Measurements from ENCODE around the gene SLC25A21. TPM values are rescaled to one million over a fixed set of nuclear protein-coding genes. Genes with fewer than 3 reads are reported as not detected.
"Not testable (repeated sequence)": the region's sequence is repeated elsewhere in the genome, so short reads cannot be mapped to it uniquely, and the experiment has no call there.

Gene SLC25A21
- total and polyA plus RNA-seq, 2 experiments from 2014 or later: 10.6 to 12.1 TPM

- Mint-ChIP-seq H3K27ac (no peak overlapping the region), H3K9me3 (peaks cover 12% of the 10 kb centered on the region), H3K4me1 (peaks cover 3% of the 10 kb centered on the region; the same call in 2 of the 3 replicates), H3K36me3 (ENCODE audit: low read depth) (peaks cover 10% of the 10 kb centered on the region; the same call in 2 of the 3 replicates), H3K27me3 (ENCODE audit: insufficient read depth, low read depth, poor library complexity) (peaks cover 2% of the 10 kb centered on the region), H3K4me3 (no peak overlapping the region)
- Histone ChIP-seq H3K4me3 (no peak overlapping the region), H2AFZ (no peak overlapping the region), H3K27ac (ENCODE audit: low read depth) (no peak overlapping the region), H3K36me3 (ENCODE audit: insufficient read depth) (no peaks in the 10 kb centered on the region), H3K27me3 (ENCODE audit: insufficient read depth) (no peaks in the 10 kb centered on the region), H3K79me2 (replicated peaks; ENCODE audit: insufficient read depth) (no peaks in the 10 kb centered on the region), H4K20me1 (replicated peaks; ENCODE audit: insufficient read depth) (no peaks in the 10 kb centered on the region), H3K4me2 (no peak overlapping the region), H3K9me2 (ENCODE audit: insufficient read depth) (peaks cover 5% of the 10 kb centered on the region; the same call in 1 of the 2 replicates), H3K4me1 (ENCODE audit: insufficient read depth) (no peaks in the 10 kb centered on the region), H3F3A (replicated peaks; ENCODE audit: low read depth) (no peaks in the 10 kb centered on the region)
- DNase-seq (ENCODE audit: low spot score): no peak
- TF ChIP-seq POLR2AphosphoS5 (IDR thresholded peaks at IDR 0.05; ENCODE audit: low read depth): no peak
- no peak for TF ChIP-seq ETS1 (IDR thresholded peaks at IDR 0.05)
- no peak for TF ChIP-seq CREB1 (CRISPR knock-in tag; IDR thresholded peaks at IDR 0.05; ENCODE audit: low read depth)
- no peak for TF ChIP-seq CTCF (conservative IDR thresholded peaks at IDR 0.05; ENCODE audit: low read depth in 2 of 2)
- ATAC-seq: no peak; the same call in 2 of the 3 replicates
Measured at GRCh38 chr14:36701132-36701531, 471.3 kb downstream of the SLC25A21 start.

- H3K27ac Mint-ChIP-seq: no peak overlapping the region
- H3K9me3 Mint-ChIP-seq: peaks cover 15% of the 10 kb centered on the region
- Histone ChIP-seq H3K27me3 (ENCODE audit: insufficient read depth) (no peaks in the 10 kb centered on the region), H3K4me3 (no peak overlapping the region), H3K9me2 (ENCODE audit: insufficient read depth) (peaks cover 5% of the 10 kb centered on the region; the same call in 1 of the 2 replicates), H3K36me3 (ENCODE audit: insufficient read depth) (no peaks in the 10 kb centered on the region), H3K79me2 (replicated peaks; ENCODE audit: insufficient read depth) (no peaks in the 10 kb centered on the region), H2AFZ (no peak overlapping the region), H3K4me1 (ENCODE audit: insufficient read depth) (no peaks in the 10 kb centered on the region), H3K4me2 (no peak overlapping the region), H3F3A (replicated peaks; ENCODE audit: low read depth) (no peaks in the 10 kb centered on the region), H3K27ac (ENCODE audit: low read depth) (no peak overlapping the region), H4K20me1 (replicated peaks; ENCODE audit: insufficient read depth) (no peaks in the 10 kb centered on the region)
- H3K36me3 Mint-ChIP-seq (ENCODE audit: low read depth): peaks cover 10% of the 10 kb centered on the region; the same call in 2 of the 3 replicates
- peaks cover 2% of the 10 kb centered on the region for H3K27me3 Mint-ChIP-seq (ENCODE audit: insufficient read depth, low read depth, poor library complexity)
- H3K4me1 Mint-ChIP-seq: peaks cover 3% of the 10 kb centered on the region; the same call in 2 of the 3 replicates
- H3K4me3 Mint-ChIP-seq: no peak overlapping the region
- no peak for TF ChIP-seq STAT1 (IDR thresholded peaks at IDR 0.05; ENCODE audit: unreplicated experiment)
- TF ChIP-seq EZH2 (IDR thresholded peaks at IDR 0.05; ENCODE audit: low read depth, unreplicated experiment): no peak
- TF ChIP-seq CTCF (conservative IDR thresholded peaks at IDR 0.05; ENCODE audit: low read depth in 2 of 2): no peak
- TF ChIP-seq NANOG (IDR thresholded peaks at IDR 0.05; ENCODE audit: borderline replicate concordance): no peak
- TF ChIP-seq ZNF331 (CRISPR knock-in tag; IDR thresholded peaks at IDR 0.05; ENCODE audit: low read depth): no peak
- TF ChIP-seq POLR2AphosphoS5 (IDR thresholded peaks at IDR 0.05; ENCODE audit: low read depth): no peak
- TF ChIP-seq JUNB (IDR thresholded peaks at IDR 0.05; ENCODE audit: unreplicated experiment): no peak
- no peak for TF ChIP-seq ETS1 (IDR thresholded peaks at IDR 0.05)
- TF ChIP-seq REST (IDR thresholded peaks at IDR 0.05; ENCODE audit: unreplicated experiment): no peak
- DNase-seq (ENCODE audit: low spot score) (no peak), ATAC-seq (no peak)
Measured at GRCh38 chr14:36700651-36701050, 471.8 kb downstream of the SLC25A21 start.

GRCh38 chr14:36699420-36699819 lies 473.0 kb downstream of the SLC25A21 start:
- H3K27me3 Mint-ChIP-seq (ENCODE audit: insufficient read depth, low read depth, poor library complexity); H3K36me3 ChIP-seq (ENCODE audit: insufficient read depth); H2AFZ ChIP-seq; H3K36me3 Mint-ChIP-seq (ENCODE audit: low read depth); H3K27ac ChIP-seq (ENCODE audit: low read depth); H3K4me2 ChIP-seq; H3K4me1 Mint-ChIP-seq; ATAC-seq; H4K20me1 ChIP-seq (replicated peaks; ENCODE audit: insufficient read depth); H3K4me3 ChIP-seq; H3K4me3 Mint-ChIP-seq; DNase-seq (ENCODE audit: low spot score); H3F3A ChIP-seq (replicated peaks; ENCODE audit: low read depth); H3K27me3 ChIP-seq (ENCODE audit: insufficient read depth); H3K9me2 ChIP-seq (ENCODE audit: insufficient read depth); H3K27ac Mint-ChIP-seq; H3K4me1 ChIP-seq (ENCODE audit: insufficient read depth); H3K79me2 ChIP-seq (replicated peaks; ENCODE audit: insufficient read depth): not testable (repeated sequence)
- peaks cover 26% of the 10 kb centered on the region for H3K9me3 Mint-ChIP-seq

All from GM23338 (cell line).